ENCODE data around the gene ACP4. TPM values are rescaled to one million over a fixed set of nuclear protein-coding genes. Genes with fewer than 3 reads are reported as not detected.

The ACP4 gene
- total and polyA plus RNA-seq, 2 experiments from 2014 or later = not detected

- H3K36me3 ChIP-seq (replicated peaks; ENCODE audit: insufficient read depth, low read depth) = no peaks in the 10 kb centered on the region
- no peaks in the 10 kb centered on the region for H3K9me2 ChIP-seq (replicated peaks; ENCODE audit: insufficient read depth)
- no peaks in the 10 kb centered on the region for H3K4me1 ChIP-seq (ENCODE audit: insufficient read depth)
- H3K4me2 ChIP-seq = no peak overlapping the region
- H3K27me3 ChIP-seq = peaks cover 15% of the 10 kb centered on the region
- no peak overlapping the region for H3K27ac ChIP-seq
- no peaks in the 10 kb centered on the region for H3K79me2 ChIP-seq
- no peaks in the 10 kb centered on the region for H3K9me3 ChIP-seq (ENCODE audit: low read depth)
- no peak for DNase-seq (ENCODE audit: low spot score)
- H2AFZ ChIP-seq = no peak overlapping the region
- no peak overlapping the region for H3K4me3 ChIP-seq
- no peaks in the 10 kb centered on the region for H4K20me1 ChIP-seq (ENCODE audit: insufficient read depth, poor library complexity, severe bottlenecking)
- TF ChIP-seq CTCF (IDR thresholded peaks at IDR 0.05; ENCODE audit: poor library complexity) = no peak
- WGBS (ENCODE audit: low lambda C conversion rate, missing lambda C conversion rate) = 79% methylated on average over 3 of the region's 3 CpGs
Observed at GRCh38 chr19:50812474-50812873, 22.3 kb downstream of the ACP4 start.

GRCh38 chr19:50814883-50815282 lies 24.7 kb downstream of the ACP4 start:
- no peak overlapping the region for H3K4me2 ChIP-seq
- no peak overlapping the region for H3K4me3 ChIP-seq
- 89% methylated on average over 5 of the region's 5 CpGs for WGBS (ENCODE audit: low lambda C conversion rate, missing lambda C conversion rate)
- no peak overlapping the region for H3K27ac ChIP-seq
- no peaks in the 10 kb centered on the region for H3K9me3 ChIP-seq (ENCODE audit: low read depth)
- DNase-seq (ENCODE audit: low spot score) = no peak
- no peak overlapping the region for H2AFZ ChIP-seq
- no peaks in the 10 kb centered on the region for H3K79me2 ChIP-seq
- H4K20me1 ChIP-seq (ENCODE audit: insufficient read depth, poor library complexity, severe bottlenecking) = no peaks in the 10 kb centered on the region
- H3K4me1 ChIP-seq (ENCODE audit: insufficient read depth) = no peaks in the 10 kb centered on the region
- H3K27me3 ChIP-seq = peaks cover 39% of the 10 kb centered on the region
- no peaks in the 10 kb centered on the region for H3K36me3 ChIP-seq (replicated peaks; ENCODE audit: insufficient read depth, low read depth)
- H3K9me2 ChIP-seq (replicated peaks; ENCODE audit: insufficient read depth) = no peaks in the 10 kb centered on the region
- TF ChIP-seq CTCF (IDR thresholded peaks at IDR 0.05; ENCODE audit: poor library complexity) = no peak
- TF ChIP-seq EZH2phosphoT487 (IDR thresholded peaks at IDR 0.05; ENCODE audit: low read depth, severe bottlenecking, unreplicated experiment) = no peak
- TF ChIP-seq EZH2 (IDR thresholded peaks at IDR 0.05; ENCODE audit: borderline replicate concordance) = no peak

GRCh38 chr19:50815439-50815838 lies 25.2 kb downstream of the ACP4 start:
- H3K79me2 ChIP-seq = no peaks in the 10 kb centered on the region
- H3K27ac ChIP-seq = no peak overlapping the region
- H3K4me3 ChIP-seq = no peak overlapping the region
- WGBS (ENCODE audit: low lambda C conversion rate, missing lambda C conversion rate) = 84% methylated on average over 1 of the region's 1 CpG
- no peaks in the 10 kb centered on the region for H3K36me3 ChIP-seq (replicated peaks; ENCODE audit: insufficient read depth, low read depth)
- peaks cover 44% of the 10 kb centered on the region for H3K27me3 ChIP-seq
- H4K20me1 ChIP-seq (ENCODE audit: insufficient read depth, poor library complexity, severe bottlenecking) = no peaks in the 10 kb centered on the region
- H2AFZ ChIP-seq = no peak overlapping the region
- no peaks in the 10 kb centered on the region for H3K9me2 ChIP-seq (replicated peaks; ENCODE audit: insufficient read depth)
- no peak overlapping the region for H3K4me2 ChIP-seq
- DNase-seq (ENCODE audit: low spot score) = no peak
- no peaks in the 10 kb centered on the region for H3K9me3 ChIP-seq (ENCODE audit: low read depth)
- H3K4me1 ChIP-seq (ENCODE audit: insufficient read depth) = peaks cover 2% of the 10 kb centered on the region
- no peak for TF ChIP-seq CTCF (IDR thresholded peaks at IDR 0.05; ENCODE audit: poor library complexity)
- no peak for TF ChIP-seq EZH2 (IDR thresholded peaks at IDR 0.05; ENCODE audit: borderline replicate concordance)
- TF ChIP-seq EZH2phosphoT487 (IDR thresholded peaks at IDR 0.05; ENCODE audit: low read depth, severe bottlenecking, unreplicated experiment) = no peak

All from hepatocyte (in vitro differentiated cells).